SJSA1 (cell line): ENCODE measurements around the gene RAB3D. TPM values are rescaled to one million over a fixed set of nuclear protein-coding genes. Genes with fewer than 3 reads are reported as not detected.
"Not testable (repeated sequence)": the region's sequence is repeated elsewhere in the genome, so short reads cannot be mapped to it uniquely, and the experiment has no call there.

Source experiments
- DNase-seq, 2 experiments: peaks; one replicate each; pipeline ENCODE4 v3.0.0-alpha.2; 2015 to 2020; ENCODE audit warnings: low spot score in 2 of 2, low read depth in 1 of 2
- H3K27ac ChIP-seq: fragments of 250-450 bp; sonication (Bioruptor Pico); 2 replicates; pipeline ENCODE4 v1.5.1; 2020; ENCODE audit warnings: mild to moderate bottlenecking, moderate library complexity
- H3K27me3 ChIP-seq: fragments of 250-450 bp; sonication (Bioruptor Pico); replicated peaks from 2 replicates; pipeline ENCODE4 v1.5.1; 2020; ENCODE audit warnings: mild to moderate bottlenecking, moderate library complexity
- H3K36me3 ChIP-seq: fragments of 250-450 bp; sonication (Bioruptor Pico); 2 replicates; pipeline ENCODE4 v1.5.1; 2020; ENCODE audit warnings: mild to moderate bottlenecking
- H3K4me1 ChIP-seq: fragments of 250-450 bp; sonication (Bioruptor Pico); replicated peaks from 2 replicates; pipeline ENCODE4 v1.6.1; 2021; ENCODE audit warnings: mild to moderate bottlenecking
- H3K4me3 ChIP-seq: fragments of 250-450 bp; sonication (Bioruptor Pico); 2 replicates; pipeline ENCODE4 v1.5.1; 2020; ENCODE audit warnings: mild to moderate bottlenecking
- H3K9me3 ChIP-seq: fragments of 250-450 bp; sonication (Bioruptor Pico); replicated peaks from 2 replicates; pipeline ENCODE4 v1.5.1; 2020; ENCODE audit warnings: mild to moderate bottlenecking
- total RNA-seq: library from RNA; depleted of rRNA; stranded (reverse); fragments of >200 nt; shearing (Covaris generic); gene quantifications from 2 replicates; pipeline ENCODE4 v1.2.3, GENCODE V29; 2014

Gene RAB3D
- total RNA-seq, 1 experiment from 2014 or later: 1.4 TPM

- H3K9me3 ChIP-seq: no peaks in the 10 kb centered on the region
- peaks cover 19% of the 10 kb centered on the region for H3K36me3 ChIP-seq
- no peak overlapping the region for H3K27ac ChIP-seq
- DNase-seq: no peak
- peaks cover 6% of the 10 kb centered on the region for H3K4me1 ChIP-seq
- no peaks in the 10 kb centered on the region for H3K27me3 ChIP-seq
- no peak overlapping the region for H3K4me3 ChIP-seq
Measured at GRCh38 chr19:11359421-11359820, 20.0 kb upstream of the RAB3D start.

DNA sequence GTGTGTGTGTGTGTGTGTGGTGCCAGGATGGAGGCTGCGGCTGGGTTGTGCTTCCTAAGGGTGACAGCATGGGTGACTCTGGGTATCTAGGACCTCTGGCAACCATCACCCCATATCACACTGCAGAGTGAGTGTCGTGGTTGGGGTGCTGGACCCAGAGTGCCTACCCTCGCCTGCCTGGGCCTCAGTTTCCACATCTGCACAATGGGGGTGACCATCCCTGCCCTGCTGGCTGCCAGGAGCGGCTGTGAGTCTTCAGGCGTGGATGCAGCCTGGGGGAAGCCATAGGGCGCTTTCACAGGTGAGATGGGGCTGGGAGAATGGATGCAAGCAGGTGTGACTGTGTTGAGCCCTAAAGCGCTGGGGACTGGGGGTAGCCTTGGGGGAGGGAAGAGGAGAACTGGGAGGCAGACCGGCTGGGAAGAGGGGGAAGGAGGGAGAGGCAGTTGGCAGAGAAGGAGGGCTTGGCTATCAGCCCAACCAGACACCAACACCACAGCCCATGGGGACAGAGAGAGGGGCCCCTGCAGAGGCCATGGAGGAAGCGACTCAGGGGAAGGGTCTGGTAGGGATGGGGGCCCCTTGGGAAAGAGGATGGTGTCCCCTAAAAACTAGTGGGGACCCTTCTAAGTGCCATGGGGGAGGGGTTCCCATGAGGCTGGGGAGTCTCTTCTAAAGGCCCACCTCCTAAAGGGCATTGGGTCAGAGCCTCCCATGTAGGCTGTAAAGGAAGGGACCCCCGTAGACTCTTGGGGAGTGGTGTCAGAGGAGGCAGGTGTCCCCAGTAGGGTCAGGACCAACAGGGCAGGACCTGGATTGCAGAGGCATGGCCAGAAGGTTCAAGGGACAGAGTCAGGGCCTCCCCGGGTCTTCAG lies 17.5 kb upstream of the RAB3D start:
- Histone ChIP-seq H3K27ac (no peak overlapping the region), H3K4me3 (no peak overlapping the region)

DNA sequence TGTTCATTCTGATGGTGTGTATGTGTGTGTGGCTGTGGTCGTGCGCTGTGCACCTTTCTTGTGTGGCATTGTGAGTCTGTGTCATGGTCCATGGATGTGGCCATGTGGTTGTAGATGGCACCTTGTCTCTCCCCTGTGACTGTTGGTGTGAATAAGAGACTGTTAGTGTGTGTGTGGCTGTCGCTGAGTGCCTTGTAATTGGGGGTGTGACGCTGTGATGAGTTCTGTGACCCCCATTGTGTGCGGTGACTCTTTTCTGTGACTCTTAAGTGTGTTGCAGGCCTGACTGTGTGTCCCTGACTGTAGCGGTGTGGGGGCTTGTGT lies 16.6 kb upstream of the RAB3D start:
- Histone ChIP-seq H3K27ac (no peak overlapping the region), H3K27me3 (no peaks in the 10 kb centered on the region), H3K4me3 (peak overlapping the region; percentile 51), H3K9me3 (no peaks in the 10 kb centered on the region), H3K4me1 (peaks cover 6% of the 10 kb centered on the region), H3K36me3 (peaks cover 4% of the 10 kb centered on the region)
- no peak for DNase-seq

More for the DNA sequence above, 17.5 kb upstream of the RAB3D start:
- H3K36me3 ChIP-seq: peaks cover 13% of the 10 kb centered on the region
- DNase-seq: no peak
- no peaks in the 10 kb centered on the region for H3K9me3 ChIP-seq
- H3K27me3 ChIP-seq: no peaks in the 10 kb centered on the region
- peaks cover 6% of the 10 kb centered on the region for H3K4me1 ChIP-seq

DNA sequence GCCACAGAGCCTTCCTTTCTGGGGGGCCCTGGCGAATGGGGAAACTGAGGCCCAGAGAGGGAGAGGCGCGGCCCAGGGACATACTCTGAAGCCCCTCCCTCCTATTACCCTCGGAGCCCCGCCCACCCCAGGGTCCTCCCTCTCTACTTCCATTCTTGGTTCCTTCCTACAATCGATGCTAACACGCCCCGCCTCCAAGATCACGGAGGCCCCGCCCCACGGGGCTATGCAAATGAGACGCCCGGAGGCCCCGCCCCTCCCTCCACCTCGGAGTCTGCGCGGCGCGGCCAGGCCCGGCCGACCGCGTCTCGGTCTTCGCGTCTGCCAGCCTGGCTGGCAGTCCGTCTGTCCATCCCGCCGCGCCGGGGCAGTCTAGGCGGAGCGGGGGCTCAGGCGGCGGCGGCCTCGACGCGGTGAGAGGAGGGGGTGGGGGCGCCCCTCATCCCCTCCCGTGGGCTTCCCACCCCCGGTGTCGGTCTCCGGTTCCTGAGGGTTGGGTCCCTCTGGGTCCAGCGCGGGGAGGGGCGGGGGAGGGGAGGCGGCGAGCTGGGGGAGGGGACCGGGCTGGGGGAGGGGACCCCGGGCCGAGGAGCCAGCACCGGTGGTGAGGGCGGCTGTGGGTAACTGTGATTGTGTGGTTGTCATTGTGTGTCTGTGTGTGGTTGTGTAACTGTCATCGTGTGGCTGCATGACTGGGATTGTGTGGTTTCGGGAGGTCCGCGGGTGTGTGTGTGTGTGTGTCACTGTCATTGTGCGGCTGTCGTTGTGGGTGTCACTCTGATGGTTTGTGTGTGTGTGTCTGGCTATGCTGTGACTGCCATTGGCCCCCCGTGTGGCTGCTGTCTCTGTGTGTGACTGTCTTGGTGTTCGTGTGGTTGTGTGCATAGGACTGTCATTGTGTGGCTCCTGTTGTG lies 16.0 kb upstream of the RAB3D start, which contains the start of gene PLPPR2:
Gene PLPPR2 (plus strand): TSS at position 273 of the 914 bp plus-strand sequence. CDS start 2,242 bp downstream, outside the sequence.
- Histone ChIP-seq H3K4me1 (peaks cover 6% of the 10 kb centered on the region), H3K36me3 (peaks cover 4% of the 10 kb centered on the region; the same call in 1 of the 2 replicates), H3K27me3 (no peaks in the 10 kb centered on the region), H3K4me3 (peak within 1 kb of the TSS; percentile 51), H3K27ac (no peak within 1 kb of the TSS), H3K9me3 (no peaks in the 10 kb centered on the region)
- peak; percentile 80 to 92 for DNase-seq

DNA sequence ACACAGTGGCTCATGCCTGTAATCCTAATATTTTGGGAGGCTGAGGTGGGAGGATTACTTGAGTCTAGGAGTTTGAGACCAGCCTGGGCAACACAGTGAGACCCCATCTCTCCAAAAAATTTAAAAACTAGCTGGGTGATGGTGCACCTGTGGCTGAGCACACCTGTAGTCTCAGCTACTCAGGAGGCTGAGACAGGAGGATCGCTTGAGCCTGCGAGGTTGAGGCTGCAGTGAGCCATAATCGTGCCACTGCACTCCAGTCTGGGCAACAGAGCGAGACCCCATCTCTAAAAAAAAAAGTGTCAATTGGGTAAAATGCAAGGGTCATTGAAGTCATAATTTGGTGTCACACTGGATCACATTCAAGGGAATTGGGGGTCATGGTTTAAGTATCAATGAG lies 14.6 kb upstream of the RAB3D start:
- H3K4me1 ChIP-seq, H3K27me3 ChIP-seq, H3K36me3 ChIP-seq, DNase-seq, H3K9me3 ChIP-seq, H3K27ac ChIP-seq, H3K4me3 ChIP-seq: not testable (repeated sequence)

DNA sequence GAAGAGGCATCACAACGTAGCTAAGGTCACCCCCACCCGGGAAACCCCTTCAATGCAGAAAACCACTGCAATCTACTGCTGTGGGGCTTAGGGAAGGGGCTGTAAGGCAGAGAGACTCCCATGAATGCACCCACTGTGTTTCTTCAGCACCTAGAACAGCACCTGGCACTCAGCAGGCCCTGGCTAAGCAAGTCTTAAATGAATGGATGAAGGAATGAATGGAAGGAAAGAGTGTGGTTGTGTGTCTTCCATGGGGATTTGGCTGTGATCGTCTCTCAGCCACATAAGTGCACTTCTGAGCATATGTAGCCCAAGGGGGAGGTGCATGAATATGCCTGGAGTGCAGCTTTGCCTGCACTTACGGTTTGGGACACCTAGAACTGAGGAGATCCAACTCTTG lies 9.7 kb upstream of the RAB3D start:
- peaks cover 9% of the 10 kb centered on the region for H3K9me3 ChIP-seq
- H3K36me3 ChIP-seq: no peaks in the 10 kb centered on the region
- H3K4me1 ChIP-seq: peaks cover 23% of the 10 kb centered on the region
- no peaks in the 10 kb centered on the region for H3K27me3 ChIP-seq
- H3K4me3 ChIP-seq: no peak overlapping the region
- H3K27ac ChIP-seq: no peak overlapping the region
- no peak for DNase-seq

DNA sequence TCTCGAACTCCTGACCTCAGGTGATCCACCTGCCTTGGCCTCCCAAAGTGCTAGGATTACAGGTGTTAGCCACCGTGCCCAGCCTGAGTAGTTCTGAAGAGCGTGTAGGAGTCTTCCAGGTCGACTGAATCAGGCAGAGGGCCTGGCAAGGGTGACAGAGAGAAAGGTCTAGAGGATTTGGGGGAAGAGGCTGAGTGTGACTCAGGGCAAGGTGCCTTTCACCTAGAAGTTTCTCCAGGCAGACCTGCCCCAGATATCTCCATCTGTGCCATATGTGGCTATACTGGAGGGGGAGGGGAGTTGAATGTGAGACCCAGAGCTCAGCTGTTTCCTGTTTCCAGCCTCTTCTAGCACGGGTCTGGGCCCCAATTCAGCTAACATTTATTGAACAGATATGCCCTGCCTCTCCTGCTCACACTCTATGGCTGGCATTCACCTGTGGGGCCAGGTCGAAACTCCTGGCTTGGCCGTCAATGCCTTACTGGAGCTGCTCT lies 8.1 kb upstream of the RAB3D start:
- H3K4me3 ChIP-seq: no peak overlapping the region
- peaks cover 9% of the 10 kb centered on the region for H3K9me3 ChIP-seq
- peaks cover 31% of the 10 kb centered on the region for H3K4me1 ChIP-seq
- no peak for DNase-seq
- H3K27me3 ChIP-seq: no peaks in the 10 kb centered on the region
- H3K27ac ChIP-seq: no peak overlapping the region
- no peaks in the 10 kb centered on the region for H3K36me3 ChIP-seq

DNA sequence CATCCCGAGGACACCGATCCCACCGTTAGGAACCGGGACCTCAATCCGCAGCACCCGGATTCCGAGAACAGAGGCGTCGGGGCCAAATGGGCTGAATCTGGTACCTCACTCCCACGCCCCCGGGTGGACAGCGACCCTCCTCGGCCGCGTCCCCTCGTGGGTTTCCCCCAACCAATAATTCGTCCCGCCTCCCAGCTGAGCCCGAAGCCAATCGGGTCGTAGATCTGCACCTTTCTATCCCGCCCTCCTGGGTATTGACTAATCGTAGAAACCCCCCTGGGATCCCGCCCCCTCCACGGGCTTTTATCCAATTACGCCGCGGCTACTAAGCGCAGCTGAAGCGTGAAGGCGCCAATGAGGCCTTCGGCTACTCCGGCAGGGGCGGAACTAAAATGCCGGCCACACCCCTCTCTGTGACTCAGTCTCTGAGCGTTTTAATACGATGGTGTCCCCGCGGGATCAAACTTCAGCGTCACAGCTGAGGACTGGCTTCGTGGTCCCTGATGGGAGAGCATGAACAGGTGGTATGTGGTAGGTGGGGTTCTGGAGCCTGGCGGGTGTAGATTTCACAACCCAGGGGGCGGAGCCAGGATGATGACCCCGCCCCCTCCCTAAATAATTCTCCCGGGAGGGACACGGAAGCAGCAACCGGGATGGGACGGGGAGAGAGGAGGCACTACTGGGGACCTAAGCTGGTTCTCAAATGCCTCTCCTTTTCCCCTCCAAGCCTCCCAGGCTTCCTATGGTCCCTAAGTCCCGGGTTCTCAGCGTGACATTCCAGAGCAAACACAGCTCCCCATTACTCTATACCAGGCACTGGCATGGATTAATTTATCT lies 6.9 kb upstream of the RAB3D start, which contains the start of the genes CCDC159 and TMEM205:
Gene CCDC159 (plus strand): TSS at position 416 of the 837 bp plus-strand sequence. CDS start 88 bp downstream, at position 504.
Gene TMEM205 (minus strand): TSS at position 165 of the 837 bp plus-strand sequence. CDS start 649 bp downstream, outside the sequence.
- Histone ChIP-seq H3K9me3 (peaks cover 9% of the 10 kb centered on the region), H3K4me3 (peak within 1 kb of the TSS; percentile 51), H3K36me3 (peaks cover 4% of the 10 kb centered on the region), H3K4me1 (peaks cover 31% of the 10 kb centered on the region), H3K27ac (peak within 1 kb of the TSS; percentile 24), H3K27me3 (no peaks in the 10 kb centered on the region)
- peak; percentile 97 to 99 for DNase-seq

GRCh38 chr19:11345122-11345803 lies 5.8 kb upstream of the RAB3D start:
- Histone ChIP-seq H3K27me3 (no peaks in the 10 kb centered on the region), H3K36me3 (peaks cover 6% of the 10 kb centered on the region), H3K4me3 (peak overlapping the region; percentile 51), H3K9me3 (peaks cover 9% of the 10 kb centered on the region), H3K27ac (no peak overlapping the region), H3K4me1 (peaks cover 31% of the 10 kb centered on the region)
- DNase-seq: no peak

DNA sequence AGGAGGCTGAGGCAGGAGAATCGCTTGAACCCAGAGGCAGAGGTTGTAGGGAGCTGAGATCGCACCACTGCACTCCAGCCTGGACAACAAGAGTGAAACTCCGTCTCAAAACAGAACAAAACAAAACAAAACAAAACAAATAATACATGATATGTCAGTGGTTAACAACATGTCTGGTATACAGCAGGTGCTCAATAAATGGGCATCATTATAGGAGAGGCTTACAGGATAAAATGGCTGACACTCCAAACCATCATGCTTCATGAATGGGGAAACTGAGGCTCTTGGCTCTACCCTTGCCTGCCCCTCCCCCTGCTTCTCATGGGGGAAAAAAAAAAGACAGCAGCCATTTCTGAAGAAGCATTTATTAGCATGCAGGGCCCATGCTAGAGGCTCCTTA lies 3.0 kb upstream of the RAB3D start:
- Histone ChIP-seq H3K4me1 (peaks cover 37% of the 10 kb centered on the region), H3K9me3 (no peaks in the 10 kb centered on the region), H3K36me3 (peaks cover 6% of the 10 kb centered on the region), H3K27ac (no peak overlapping the region), H3K27me3 (no peaks in the 10 kb centered on the region), H3K4me3 (no peak overlapping the region)
- no peak for DNase-seq

DNA sequence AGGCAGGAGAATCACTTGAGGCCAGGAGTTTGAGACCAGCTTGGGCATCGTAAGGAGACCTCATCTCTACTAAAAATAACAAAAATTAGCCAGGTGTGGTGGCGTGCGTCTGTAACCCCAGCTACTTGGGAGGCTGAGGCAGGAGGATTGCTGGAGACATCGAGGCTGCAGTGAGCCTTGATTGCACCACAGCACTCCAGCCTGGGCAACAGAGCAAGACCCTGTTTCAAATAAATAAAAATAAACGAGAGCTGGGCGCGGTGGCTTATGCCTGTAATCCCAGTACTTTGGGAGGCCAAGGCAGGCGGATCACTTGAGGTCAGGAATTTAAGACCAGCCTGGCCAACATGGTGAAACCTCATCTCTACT lies 626 bp upstream of the RAB3D start:
- peaks cover 23% of the 10 kb centered on the region for H3K4me1 ChIP-seq
- not testable (repeated sequence) for H3K36me3 ChIP-seq, H3K4me3 ChIP-seq, H3K27ac ChIP-seq, H3K9me3 ChIP-seq, H3K27me3 ChIP-seq, DNase-seq

GRCh38 chr19:11338569-11339253 lies 746 bp downstream of the RAB3D start:
- H3K36me3 ChIP-seq: peaks cover 6% of the 10 kb centered on the region
- H3K27ac ChIP-seq: no peak overlapping the region
- no peaks in the 10 kb centered on the region for H3K9me3 ChIP-seq
- H3K4me3 ChIP-seq: no peak overlapping the region
- H3K27me3 ChIP-seq: no peaks in the 10 kb centered on the region
- peaks cover 10% of the 10 kb centered on the region for H3K4me1 ChIP-seq
- no peak for DNase-seq
